Peyer's patch (tissue), 4 donors: ENCODE measurements around the gene ACVR1.

ENCODE experiments used
- CTCF ChIP-seq, 6 experiments: fragments of 450-650 bp in 4 of 6; fragments of 200-600 bp in 2 of 6; sonication (generic) in 1 of 6; IDR thresholded peaks; one replicate each; pipeline ENCODE4 v1.5.1; 2017 to 2019; ENCODE audit warnings: antibody characterized with exemption in 6 of 6, mild to moderate bottlenecking in 3 of 6, moderate library complexity in 1 of 6
- POLR2A ChIP-seq, 2 donors: fragments of 450-650 bp; IDR thresholded peaks; one replicate each; pipeline ENCODE4 v1.5.1; 2017; ENCODE audit warnings: antibody characterized with exemption in 2 of 2, mild to moderate bottlenecking in 2 of 2, moderate library complexity in 2 of 2

- TF ChIP-seq CTCF (IDR thresholded peaks at IDR 0.05) (no peak), POLR2A (IDR thresholded peaks at IDR 0.05) (no peak)
These were observed 46.2 kb upstream of the ACVR1 start for GRCh38 chr2:157922336-157922735.
